ENCODE data around the gene TESPA1.

DNA sequence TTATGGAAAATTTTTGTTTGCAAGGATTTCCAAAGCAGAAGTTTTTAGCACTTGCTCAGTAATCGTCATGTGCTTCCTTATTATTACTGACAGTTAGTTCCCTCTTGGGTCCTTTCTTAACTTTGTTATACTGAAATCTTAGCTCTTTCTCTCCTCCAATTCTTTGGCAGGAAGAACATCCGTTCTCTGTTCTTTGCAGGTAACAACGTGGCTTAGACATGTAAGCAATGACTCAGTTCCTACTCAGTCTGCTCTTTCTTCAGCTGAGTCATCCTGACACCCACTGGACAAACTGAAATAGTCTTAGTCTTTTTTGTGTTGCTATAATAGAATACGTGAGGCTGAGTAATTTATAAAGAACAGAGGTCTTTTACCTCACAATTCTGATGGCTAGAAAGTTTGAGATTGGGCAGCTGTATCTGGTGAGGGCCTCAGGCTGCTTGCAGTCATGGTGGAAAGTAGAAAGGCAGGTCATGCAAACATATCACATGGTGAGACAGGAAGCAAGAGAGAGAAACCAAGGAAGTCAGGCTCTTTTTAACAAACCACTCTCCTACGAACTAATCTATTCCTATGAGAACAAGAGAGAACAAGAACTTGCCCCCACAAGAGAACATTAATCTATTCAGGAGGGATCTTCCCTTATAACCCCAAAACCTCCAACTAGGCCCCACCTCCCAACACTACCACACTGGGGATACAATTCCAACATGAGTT, 49.2 kb downstream of the TESPA1 start:
- TF ChIP-seq, protein P1, sequence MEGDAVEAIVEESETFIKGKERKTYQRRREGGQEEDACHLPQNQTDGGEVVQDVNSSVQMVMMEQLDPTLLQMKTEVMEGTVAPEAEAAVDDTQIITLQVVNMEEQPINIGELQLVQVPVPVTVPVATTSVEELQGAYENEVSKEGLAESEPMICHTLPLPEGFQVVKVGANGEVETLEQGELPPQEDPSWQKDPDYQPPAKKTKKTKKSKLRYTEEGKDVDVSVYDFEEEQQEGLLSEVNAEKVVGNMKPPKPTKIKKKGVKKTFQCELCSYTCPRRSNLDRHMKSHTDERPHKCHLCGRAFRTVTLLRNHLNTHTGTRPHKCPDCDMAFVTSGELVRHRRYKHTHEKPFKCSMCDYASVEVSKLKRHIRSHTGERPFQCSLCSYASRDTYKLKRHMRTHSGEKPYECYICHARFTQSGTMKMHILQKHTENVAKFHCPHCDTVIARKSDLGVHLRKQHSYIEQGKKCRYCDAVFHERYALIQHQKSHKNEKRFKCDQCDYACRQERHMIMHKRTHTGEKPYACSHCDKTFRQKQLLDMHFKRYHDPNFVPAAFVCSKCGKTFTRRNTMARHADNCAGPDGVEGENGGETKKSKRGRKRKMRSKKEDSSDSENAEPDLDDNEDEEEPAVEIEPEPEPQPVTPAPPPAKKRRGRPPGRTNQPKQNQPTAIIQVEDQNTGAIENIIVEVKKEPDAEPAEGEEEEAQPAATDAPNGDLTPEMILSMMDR (conservative IDR thresholded peaks at IDR 0.05; ENCODE audit: low read depth, low read length): peak; percentile 35; the same call in 1 of the 2 replicates
- no peak for TF ChIP-seq EZH2 (IDR thresholded peaks at IDR 0.05; ENCODE audit: low read length, unreplicated experiment)
